NCI-H2227 treated with DMSO at 0.1 percent for 48 hours (cell line): ENCODE results near the gene CEP128.

Experiments used
- DNase-seq: peaks from one replicate; lab custom pipeline; 2025; lab: John Stamatoyannopoulos, UW

Gene CEP128

DNA sequence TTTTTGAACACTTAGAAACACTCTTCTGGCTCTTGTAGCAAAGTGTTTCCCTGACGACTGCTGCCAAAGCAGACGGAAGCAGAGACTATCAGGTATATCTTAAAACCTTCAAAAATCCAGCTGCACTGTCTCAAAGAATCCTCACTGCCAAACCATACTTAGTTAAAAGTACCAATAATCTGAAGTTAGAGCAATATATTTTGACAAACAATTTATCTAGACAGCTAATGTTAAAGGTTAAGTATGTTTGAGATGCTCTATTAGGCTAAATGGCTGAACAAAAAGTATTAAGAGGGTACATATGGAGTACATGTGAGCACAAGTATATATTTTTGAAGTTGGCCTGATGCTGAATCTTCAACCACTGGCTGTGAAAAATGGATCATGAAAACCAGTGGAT lies 398.3 kb downstream of the CEP128 start:
- no peak for DNase-seq

DNA sequence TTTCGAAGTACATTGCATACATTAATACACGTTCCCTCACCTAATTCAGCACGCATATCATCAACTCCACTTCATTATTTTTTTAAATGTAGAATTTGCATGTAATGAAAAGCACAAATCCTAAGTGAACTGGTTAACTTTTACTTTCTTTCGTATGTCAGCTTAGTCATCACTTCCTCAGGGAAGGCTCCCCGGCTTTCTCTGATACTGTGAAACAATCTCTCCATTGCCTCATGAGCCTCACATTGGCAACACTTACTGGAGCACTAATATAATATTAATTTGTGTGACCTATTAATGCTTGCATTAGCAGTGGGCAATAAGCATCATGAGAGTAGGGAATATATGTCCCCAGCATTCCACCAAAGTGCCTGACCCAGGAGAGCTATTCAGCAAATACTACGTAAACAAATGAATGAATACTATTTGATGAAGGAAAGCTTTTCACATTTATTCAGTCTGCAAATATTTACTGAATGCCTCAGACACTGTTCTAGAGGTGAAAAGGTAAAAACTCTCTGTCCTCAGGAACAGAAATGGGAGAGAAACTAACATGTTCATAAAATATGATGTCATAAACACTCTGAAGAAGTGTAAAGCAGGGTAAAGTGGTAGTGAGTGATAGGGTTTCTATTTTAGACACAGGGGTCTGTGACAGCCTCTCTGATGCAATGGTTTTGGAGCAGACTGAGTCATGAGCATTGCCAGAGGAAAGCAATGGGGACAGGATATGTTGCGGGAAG lies 402.7 kb downstream of the CEP128 start:
- DNase-seq, result no peak

DNA sequence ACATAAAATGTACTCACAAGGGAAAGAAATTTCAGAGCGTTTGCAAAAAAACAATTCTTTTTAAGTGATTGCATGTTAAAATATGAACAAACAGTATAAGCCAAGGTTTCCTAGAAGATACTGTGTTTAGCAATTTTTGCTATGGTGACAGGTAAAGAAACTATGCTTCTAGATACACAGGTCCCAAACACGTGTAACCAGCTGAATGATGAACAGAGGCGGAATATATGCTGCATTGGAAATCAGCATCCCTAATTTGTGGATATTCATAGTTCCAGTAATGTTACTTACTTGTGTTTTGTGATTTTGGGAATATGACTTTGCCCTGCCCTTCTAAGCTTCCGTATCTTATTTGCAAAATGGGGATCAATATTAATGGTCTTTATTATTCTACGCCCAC lies 403.9 kb downstream of the CEP128 start:
- no peak for DNase-seq

DNA sequence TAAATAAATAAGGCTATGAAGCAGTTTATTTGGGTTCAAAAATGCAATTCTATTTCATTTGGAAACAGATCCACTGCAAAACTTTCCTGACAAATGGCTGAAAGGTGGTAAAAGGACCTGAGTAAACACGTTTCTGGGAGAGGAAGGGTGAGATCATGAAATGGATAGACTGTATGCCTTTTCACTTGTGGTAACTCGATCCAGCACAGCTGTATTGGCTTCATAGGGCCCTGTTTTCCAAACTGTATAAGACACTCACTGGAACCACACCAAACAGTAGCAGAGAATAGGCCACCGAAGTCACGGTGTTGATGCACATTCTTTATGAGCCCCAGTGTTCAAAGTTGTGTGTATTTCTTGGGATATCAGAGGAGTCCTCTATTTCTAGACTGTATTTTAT lies 405.1 kb downstream of the CEP128 start:
- DNase-seq, result no peak

DNA sequence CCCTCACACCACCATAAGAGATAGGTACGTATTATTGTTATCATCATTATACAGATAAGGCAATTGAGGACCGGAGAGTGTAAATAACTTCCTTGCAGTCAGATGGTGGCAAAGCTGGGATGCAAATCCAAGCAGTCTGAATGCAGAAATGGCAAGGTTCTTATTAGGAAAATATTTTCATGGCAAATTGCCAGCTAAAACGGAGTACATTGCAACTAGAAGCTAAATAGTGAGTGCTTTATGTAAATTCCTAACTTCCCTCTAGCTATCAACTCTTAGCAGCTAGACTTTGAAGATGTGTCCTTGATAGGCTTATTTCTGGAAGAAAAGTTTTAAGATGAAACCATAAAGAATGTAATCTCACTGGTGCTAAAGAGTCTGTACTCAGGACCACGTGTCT lies 406.4 kb downstream of the CEP128 start:
- no peak for DNase-seq

DNA sequence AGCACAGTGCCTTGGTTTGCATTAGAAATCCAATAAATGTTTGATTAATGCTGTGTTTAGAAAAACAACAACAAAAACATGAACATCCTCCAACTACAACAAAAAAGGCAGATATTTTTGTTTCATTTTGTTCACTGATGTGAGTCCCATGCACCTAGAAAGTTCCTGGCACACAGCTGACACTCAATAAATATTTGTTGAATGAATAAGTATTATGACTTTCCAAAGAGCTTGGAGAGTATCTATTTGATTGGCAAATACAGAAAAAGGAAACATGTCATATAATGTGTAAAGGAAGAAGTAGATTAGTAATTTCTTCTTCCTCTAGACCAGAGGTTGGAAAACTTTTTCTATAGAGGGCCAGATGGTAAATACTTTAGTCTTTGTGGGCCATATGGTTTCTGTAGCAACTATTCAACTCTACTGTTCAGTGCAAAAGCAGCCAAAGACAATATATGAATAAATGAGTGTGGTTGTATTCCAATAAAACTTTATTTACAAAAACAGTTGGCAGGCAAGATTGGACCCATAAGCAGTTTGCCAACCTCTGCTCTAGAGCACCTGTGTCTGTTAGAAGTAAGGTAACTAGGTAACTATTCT lies 417.9 kb downstream of the CEP128 start:
- DNase-seq, result no peak

DNA sequence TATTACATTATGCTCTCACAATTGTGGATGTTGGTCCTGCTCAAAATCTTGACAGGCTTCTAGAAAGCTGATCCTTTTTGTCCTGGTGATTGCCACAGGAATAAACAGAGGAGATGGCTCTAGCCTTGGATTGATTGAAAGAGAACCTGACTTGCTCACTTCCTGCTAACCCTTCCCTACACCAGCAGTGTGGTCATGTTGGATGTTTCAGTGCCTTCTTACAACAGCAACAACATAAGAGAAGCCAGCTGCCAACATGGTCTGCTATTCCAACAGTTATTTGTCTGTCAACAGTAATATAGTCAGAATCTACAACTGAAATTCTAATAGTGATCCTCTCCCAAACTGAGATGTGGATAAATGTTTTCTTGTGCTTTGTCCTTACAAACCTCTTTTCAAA lies 418.6 kb downstream of the CEP128 start:
- DNase-seq, result no peak

DNA sequence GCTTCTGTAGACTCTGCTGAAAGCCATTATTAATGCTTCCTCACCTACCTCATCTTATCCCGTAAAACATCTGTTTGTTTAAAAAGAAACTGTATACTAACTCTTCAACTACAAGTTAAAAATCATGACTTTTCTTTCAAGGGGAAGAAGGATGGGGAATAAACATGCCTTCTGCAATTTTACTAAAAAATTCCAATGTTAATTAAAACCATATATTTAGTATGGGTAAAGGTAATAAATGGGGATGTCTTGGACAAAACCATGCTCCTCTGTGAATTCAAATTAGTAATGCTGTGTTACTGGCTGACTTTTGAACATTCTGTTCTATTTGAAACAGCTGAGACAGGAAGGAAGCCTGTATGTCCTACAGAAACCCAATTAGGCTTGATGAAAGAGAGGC lies 419.1 kb downstream of the CEP128 start:
- no peak for DNase-seq

DNA sequence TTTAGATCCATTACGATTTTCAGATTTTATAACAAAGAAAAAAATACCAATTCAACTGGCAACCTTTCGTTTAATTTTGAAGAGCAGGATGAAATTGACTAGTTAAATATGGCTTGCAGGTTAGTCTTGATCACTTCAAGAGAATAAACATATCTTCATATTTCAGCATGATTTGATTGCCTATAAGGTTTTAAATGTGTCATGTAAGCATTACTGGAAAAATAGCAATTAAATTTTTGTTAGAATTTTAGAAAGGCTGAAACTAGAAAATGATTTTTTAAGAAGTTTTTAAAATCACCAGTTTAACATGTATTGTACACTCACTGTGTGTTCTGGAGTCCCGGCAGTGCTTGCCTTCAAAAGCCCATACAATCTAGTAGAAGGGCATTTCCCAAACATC lies 420.1 kb downstream of the CEP128 start:
- no peak for DNase-seq

DNA sequence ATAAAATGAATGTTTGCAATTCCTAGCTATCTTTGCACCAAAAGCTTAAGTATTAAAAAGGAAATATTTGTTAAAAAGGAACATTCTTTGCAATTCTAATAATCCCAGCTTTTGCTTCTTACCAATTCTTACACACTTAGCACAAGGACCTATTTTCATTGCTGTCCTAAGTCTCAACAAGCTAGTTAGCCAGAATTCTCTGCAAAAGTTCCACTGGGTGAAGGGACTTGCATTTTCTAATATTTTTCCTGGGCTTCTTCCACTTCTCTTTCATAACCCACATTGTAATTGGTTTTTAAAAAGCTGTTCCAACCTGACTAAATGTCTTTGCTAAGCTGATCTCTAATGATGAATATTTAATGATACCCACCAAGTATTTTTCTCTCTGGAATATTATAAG lies 422.5 kb downstream of the CEP128 start:
- DNase-seq, result no peak

DNA sequence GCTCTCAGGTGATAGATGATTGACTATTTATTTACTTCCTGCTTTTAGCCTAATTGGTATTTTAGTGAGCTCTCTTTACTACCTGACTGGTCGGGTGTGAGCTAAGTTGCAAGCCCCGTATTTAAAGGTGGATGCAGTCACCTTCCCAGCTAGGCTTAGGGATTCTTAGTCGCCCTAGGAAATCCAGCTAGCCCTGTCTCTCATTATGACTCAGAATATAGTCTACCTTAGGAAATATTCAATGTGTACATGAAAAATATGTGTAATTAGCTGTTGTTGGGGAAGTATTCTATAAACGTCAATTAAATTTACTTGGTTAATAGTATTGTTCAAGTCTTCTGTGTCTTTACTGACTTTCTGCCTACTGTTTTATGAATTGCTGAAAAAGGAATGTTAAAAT lies 423.4 kb downstream of the CEP128 start:
- no peak for DNase-seq

DNA sequence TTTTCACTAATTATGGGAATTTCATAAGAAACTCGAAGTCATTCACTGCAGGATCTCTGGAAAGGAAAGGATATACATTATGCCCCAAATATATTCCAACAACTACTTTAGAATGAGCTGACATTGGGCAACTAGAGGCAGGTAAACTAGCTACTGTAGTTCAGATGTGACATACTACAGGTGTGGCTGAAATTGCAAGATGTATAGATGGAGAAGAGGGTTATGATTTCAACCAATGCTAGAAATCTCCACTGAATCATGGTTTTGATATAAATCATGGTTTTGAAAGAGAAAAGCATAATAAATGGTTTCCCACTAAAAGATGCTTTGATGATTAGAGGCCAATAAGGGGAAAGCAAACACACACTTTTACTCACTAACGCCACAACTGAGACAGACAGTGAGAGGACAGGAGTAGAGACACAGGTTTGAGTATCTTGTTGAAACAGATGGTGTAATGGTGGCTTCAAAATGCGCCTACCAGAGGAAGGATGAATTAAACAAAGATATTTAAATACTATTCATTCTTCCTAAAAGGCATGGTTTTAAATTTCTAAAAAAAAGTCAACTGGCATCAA lies 434.2 kb downstream of the CEP128 start:
- no peak for DNase-seq

DNA sequence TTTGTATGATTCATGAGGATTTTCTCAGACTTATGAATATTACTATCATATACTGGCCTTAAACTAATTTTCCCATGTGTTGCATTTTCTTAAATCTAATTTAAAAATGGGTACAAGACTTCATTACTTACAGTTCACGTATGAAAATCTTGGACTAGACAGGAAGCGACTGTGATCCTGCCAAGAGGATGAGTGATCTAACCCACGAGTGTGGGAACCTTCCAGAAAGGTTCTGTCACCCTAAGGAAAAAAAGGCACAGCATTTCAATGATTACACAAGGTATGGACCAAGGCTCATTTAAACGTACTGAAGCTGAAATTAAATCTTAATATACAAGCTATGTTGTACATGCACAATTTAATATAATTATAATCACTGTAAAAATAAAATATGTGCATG lies 436.8 kb downstream of the CEP128 start:
- no peak for DNase-seq

DNA sequence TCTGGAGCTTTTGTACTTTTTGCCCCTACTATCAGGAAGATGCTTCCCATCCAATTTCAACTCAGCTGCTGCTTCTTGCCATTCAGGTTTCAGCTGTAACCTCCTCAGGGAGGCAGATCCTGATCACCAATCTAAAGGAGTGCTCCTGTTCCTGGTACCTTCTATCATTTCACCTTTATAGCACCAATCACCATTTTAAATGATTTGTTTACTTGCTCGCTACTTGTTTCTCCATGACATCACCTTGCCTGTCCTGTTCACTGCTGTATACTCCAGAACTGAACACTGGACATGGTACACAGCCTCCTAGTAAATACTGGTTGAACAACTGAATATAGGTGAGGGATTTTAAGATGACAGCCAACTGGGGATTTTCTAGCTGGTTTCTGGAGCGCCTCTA lies 443.0 kb downstream of the CEP128 start:
- no peak for DNase-seq

DNA sequence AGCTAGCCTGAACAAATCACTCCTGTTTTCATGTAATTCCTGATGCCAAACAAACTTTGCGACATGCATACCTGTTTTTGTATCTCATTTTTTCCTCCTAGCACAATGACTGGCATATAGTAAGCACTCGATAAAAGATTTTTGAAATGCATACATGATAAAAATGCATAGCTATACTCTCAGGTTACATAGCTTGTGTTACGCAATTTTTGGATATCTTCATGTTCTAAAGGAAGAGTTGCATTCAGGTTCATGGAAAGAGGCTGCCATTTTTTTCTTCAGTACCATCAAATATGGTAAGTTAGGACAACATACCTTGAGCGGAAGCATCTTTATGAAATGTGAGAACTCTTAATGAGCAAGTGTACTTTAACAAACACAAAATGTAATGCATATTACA lies 445.4 kb downstream of the CEP128 start:
- DNase-seq, result no peak

DNA sequence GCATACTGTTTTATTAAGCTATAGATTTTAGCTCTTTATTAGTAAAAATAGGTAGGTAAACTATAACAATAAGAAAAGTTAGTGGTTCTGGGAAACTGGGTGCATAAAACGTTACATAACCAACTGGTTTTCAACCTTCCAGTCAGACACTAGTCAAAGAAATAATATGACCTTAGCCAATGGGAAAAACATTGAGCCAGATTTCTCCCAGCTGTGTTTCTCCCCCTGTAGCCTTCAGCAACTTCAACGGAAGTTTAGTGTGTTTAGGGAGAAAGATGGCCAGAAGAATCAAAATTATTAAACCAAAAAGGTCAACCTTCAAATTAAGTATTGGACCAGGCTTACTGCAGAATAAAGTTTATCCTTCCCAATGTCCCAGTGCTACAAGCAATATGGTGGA lies 446.8 kb downstream of the CEP128 start:
- no peak for DNase-seq

DNA sequence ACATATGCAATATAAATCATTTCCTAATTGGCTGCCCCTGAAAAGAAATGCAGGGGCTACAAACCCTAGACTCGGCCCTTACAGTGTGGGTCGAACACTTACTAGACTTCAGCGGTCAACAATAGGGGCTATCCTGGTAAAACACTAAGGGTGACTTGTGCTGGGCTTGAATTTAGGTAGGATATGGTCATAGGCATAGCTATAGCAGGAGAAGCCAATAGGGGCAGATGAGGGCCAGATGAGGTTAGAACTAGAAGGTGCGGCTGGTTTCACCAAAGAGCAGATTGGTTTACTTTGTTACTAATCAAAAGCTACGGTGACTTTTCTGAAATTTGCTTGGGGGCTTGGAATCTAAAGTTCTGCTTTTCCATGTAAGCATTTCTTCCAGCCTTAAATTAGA lies 447.9 kb downstream of the CEP128 start:
- DNase-seq, result no peak

DNA sequence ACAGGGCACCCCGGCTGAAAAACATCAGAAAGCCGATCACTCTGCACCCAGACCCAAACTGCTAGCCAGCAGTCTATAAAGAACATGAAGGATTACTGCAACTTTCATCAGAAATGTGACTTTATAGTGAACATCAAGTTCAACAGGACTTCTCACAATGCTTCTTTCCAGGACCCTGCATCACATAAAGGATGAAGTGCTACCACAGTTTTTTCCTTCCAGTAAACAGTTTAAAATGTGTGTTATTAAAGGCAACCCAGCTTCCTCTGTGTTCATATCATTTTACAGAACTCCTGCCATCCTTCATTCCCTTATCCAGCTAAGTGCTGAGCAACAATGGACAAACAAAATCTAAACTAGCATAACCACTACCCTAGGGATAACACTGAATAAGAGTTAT lies 449.9 kb downstream of the CEP128 start:
- DNase-seq, result no peak

DNA sequence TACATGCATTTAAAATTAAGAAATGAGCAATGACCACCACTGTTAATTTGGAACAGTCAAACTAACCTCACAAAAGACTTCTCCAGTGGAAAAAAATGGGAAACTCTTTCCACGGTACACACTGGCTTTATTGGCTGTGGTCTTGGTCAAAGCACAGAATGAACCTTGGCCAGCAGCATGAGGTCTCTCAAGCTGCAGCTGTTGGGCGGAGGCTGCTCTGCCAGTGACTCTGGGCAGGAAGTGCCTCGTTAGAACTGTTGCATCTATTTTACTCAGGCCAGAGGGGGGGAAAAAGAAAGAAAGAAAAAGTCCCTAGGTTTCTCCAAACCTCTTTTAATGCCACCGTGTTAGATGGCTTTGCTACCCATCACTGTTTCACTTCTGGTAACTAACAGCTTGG lies 450.4 kb downstream of the CEP128 start:
- DNase-seq, result no peak

DNA sequence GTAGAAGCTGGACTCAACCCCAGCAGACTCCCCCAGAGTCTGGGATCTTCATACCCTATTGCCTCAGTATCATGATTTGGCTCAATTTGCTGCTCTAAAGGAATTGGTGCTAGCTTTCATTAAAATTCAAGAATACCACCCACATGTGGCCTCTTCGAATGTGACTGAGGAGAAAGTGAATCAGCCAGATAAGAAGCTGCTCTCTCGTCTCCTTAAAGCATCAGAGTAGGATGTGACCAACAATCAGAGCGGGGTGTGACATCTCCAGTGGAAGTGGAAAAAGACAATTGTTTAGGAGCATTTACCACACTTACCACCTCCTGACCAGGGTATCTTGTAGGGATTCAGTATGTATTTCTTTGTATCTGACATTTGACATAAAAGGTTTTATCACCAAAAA lies 452.0 kb downstream of the CEP128 start:
- DNase-seq, result no peak

DNA sequence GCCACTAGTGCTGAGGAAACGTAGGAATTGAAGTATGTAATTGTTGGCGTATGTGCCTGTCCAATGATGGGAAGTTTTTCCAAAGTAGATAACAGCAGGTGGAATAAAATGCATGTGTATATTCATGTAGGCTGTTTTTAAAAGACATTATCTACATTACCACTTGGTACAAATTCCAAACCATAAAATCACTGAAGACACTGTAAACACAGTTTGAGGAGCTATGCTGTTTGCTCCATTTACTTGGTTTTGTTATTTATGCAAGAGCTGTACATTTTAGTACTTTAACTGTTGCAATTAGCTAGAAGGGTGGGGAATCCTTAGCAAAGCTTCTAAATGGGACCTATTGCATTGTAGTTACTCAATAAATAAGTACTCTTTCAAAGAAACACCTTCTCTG lies 455.8 kb downstream of the CEP128 start:
- DNase-seq, result no peak

DNA sequence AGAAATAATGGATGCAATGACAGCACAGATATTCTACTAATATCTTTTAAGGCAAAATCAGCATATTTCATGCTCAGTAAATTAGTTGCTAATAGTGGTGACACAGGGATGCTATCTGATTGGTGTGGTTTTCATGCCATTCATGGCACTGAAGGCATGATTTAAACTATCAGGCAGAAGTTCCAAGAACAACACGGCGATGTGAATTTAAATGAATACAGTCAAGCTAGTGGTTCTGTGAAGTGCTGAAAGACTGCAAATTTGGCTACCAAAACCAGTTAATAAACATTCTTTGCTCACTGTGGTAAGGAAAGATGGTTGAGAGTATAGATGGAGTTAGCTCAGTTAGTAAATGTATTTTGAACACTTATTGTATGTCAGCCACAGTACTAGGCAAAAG lies 458.2 kb downstream of the CEP128 start:
- no peak for DNase-seq

DNA sequence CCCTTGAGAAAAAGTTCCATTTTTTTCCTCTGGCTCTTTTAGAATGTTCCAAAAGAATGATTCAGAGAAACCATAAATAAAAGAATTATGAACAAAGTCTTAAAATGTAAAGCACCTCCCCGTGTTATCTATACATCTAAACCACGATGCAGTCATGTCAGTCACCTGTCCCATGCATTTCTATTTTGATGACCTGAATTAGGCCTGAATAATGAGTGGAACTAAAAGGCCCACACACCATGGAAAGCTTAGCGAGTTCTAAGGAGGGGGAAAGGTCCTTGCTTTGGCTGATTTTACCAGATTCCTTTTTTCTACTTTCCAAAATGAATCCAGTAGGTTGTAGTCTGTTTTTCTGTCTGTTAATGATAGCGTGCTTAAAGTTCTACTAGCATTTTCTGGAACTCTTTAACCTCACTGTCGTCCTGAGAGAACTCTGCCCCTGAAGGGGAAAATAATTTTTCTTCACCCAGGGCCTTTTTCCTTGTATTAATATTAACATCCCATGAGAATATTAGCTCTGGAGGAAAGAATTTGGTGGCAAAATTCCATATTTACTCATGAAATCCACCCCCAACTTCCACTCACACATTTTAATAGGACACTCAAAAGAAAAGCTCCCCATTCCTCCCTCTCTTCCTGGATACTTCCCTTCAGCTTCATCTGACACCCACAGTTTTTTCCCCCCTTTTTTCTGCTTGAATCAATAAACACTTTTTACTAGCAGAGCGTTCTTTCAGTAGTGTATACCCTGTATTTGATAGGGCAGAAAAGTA lies 464.0 kb downstream of the CEP128 start:
- no peak for DNase-seq
